ENCODE measurements around the gene ZMYND11. TPM values are rescaled to one million over a fixed set of nuclear protein-coding genes. Genes with fewer than 3 reads are reported as not detected.
"Not testable (repeated sequence)": the region's sequence is repeated elsewhere in the genome, so short reads cannot be mapped to it uniquely, and the experiment has no call there.

ZMYND11 gene
- total RNA-seq, 1 experiment from 2014 or later = 37.8 TPM

- DNase-seq (ENCODE audit: low read depth) = peak; percentile 72
Observed at GRCh38 chr10:132946-133898, 2.0 kb upstream of the ZMYND11 start.

GRCh38 chr10:134247-135131 is 766 bp upstream of the ZMYND11 start:
- no peak for DNase-seq (ENCODE audit: low read depth)

GRCh38 chr10:135601-136464 is 578 bp downstream of the ZMYND11 start:
- no peak for DNase-seq (ENCODE audit: low read depth)

- no peak for DNase-seq (ENCODE audit: low read depth)
Observed at GRCh38 chr10:136465-136762, 1.2 kb downstream of the ZMYND11 start.

GRCh38 chr10:137031-137430 is 1.8 kb downstream of the ZMYND11 start:
- DNase-seq (ENCODE audit: low read depth) = no peak

GRCh38 chr10:137606-138005 is 2.4 kb downstream of the ZMYND11 start:
- DNase-seq (ENCODE audit: low read depth) = peak; percentile 70

- no peak for DNase-seq (ENCODE audit: low read depth)
Observed at GRCh38 chr10:142371-142770, 7.1 kb downstream of the ZMYND11 start.

GRCh38 chr10:152915-153314 is 17.7 kb downstream of the ZMYND11 start:
- no peak for DNase-seq (ENCODE audit: low read depth)

GRCh38 chr10:154348-154747 is 19.1 kb downstream of the ZMYND11 start:
- no peak for DNase-seq (ENCODE audit: low read depth)

GRCh38 chr10:167383-167782 is 32.1 kb downstream of the ZMYND11 start:
- DNase-seq (ENCODE audit: low read depth) = no peak

GRCh38 chr10:173741-174140 is 38.5 kb downstream of the ZMYND11 start:
- no peak for DNase-seq (ENCODE audit: low read depth)

GRCh38 chr10:176677-177076 is 41.4 kb downstream of the ZMYND11 start:
- no peak for DNase-seq (ENCODE audit: low read depth)

GRCh38 chr10:178208-178607 is 43.0 kb downstream of the ZMYND11 start:
- peak; percentile 8 for DNase-seq (ENCODE audit: low read depth)

GRCh38 chr10:178723-179122 is 43.5 kb downstream of the ZMYND11 start:
- no peak for DNase-seq (ENCODE audit: low read depth)

- DNase-seq (ENCODE audit: low read depth) = no peak
Observed at GRCh38 chr10:182441-183201, 47.4 kb downstream of the ZMYND11 start.

GRCh38 chr10:184174-184573 is 48.9 kb downstream of the ZMYND11 start:
- DNase-seq (ENCODE audit: low read depth) = no peak

GRCh38 chr10:184911-185310 is 49.7 kb downstream of the ZMYND11 start:
- DNase-seq (ENCODE audit: low read depth) = peak; percentile 16

GRCh38 chr10:185571-185970 is 50.3 kb downstream of the ZMYND11 start:
- not testable (repeated sequence) for DNase-seq (ENCODE audit: low read depth)

- no peak for DNase-seq (ENCODE audit: low read depth)
Observed at GRCh38 chr10:186911-187310, 51.7 kb downstream of the ZMYND11 start.

- DNase-seq (ENCODE audit: low read depth) = no peak
Observed at GRCh38 chr10:188546-188945, 53.3 kb downstream of the ZMYND11 start.

GRCh38 chr10:190216-190615 is 55.0 kb downstream of the ZMYND11 start:
- DNase-seq (ENCODE audit: low read depth) = no peak
